OCI-LY3 (cell line): ENCODE data around the gene SUCLA2.

Experiments
- H2AFZ ChIP-seq: fragments of 200-600, 300-600 bp; shearing (Covaris generic); 2 replicates; pipeline ENCODE4 v1.6.0; 2014; ENCODE audit warnings: antibody characterized with exemption, low read depth, low read length
- H3K27ac ChIP-seq: fragments of 200-600, 300-600 bp; sonication (generic); 2 replicates; pipeline ENCODE4 v1.5.1; 2014; ENCODE audit warnings: mild to moderate bottlenecking, low read length, moderate library complexity, mixed read lengths
- H3K27me3 ChIP-seq: fragments of 200-600, 300-600 bp; sonication (generic); 2 replicates; pipeline ENCODE4 v1.6.1; 2014; ENCODE audit warnings: low read depth, low read length, mixed read lengths
- H3K36me3 ChIP-seq: fragments of 200-600, 300-600 bp; sonication (generic); replicated peaks from 2 replicates; pipeline ENCODE3; 2014; ENCODE audit warnings: low read depth, low read length, mixed read lengths
- H3K4me1 ChIP-seq: fragments of 300-600, 200-600 bp; sonication (generic); 2 replicates; pipeline ENCODE4 v1.6.1; 2014; ENCODE audit warnings: low read length, mixed read lengths
- H3K4me2 ChIP-seq: fragments of 200-600, 300-600 bp; sonication (generic); 2 replicates; pipeline ENCODE4 v1.6.1; 2014; ENCODE audit warnings: low read length, mixed read lengths
- H3K4me3 ChIP-seq: fragments of 300-600, 200-600 bp; sonication (generic); 2 replicates; pipeline ENCODE4 v1.5.1; 2014; ENCODE audit warnings: antibody characterized with exemption, mild to moderate bottlenecking, low read length, moderate library complexity
- H3K79me2 ChIP-seq: fragments of 300-600, 200-600 bp; shearing (Covaris generic); 2 replicates; pipeline ENCODE4 v1.6.1; 2014; ENCODE audit warnings: mild to moderate bottlenecking, low read length, mixed read lengths
- H3K9ac ChIP-seq: fragments of 300-600, 200-600 bp; shearing (Covaris generic); 2 replicates; pipeline ENCODE4 v1.6.0; 2014; ENCODE audit warnings: mild to moderate bottlenecking, low read length, moderate library complexity
- H3K9me3 ChIP-seq: fragments of 200-600, 300-600 bp; shearing (Covaris generic); 2 replicates; pipeline ENCODE4 v1.6.1; 2014; ENCODE audit warnings: low read length, mixed read lengths; ENCODE audit not compliant: insufficient read depth
- H4K20me1 ChIP-seq: fragments of 200-600, 300-600 bp; sonication (generic); 2 replicates; pipeline ENCODE4 v1.6.1; 2016; ENCODE audit warnings: low read length, mixed read lengths; ENCODE audit not compliant: insufficient read depth
- EZH2phosphoT487 ChIP-seq: fragments of 200-600 bp; shearing (Covaris generic); IDR thresholded peaks from 2 replicates; pipeline ENCODE4 v1.6.1; 2018; ENCODE audit warnings: antibody characterized with exemption, mixed run types, low read depth
- TF ChIP-seq, protein P1 (sequence below): fragments of 200-600, 300-600 bp; sonication (generic); IDR thresholded peaks from 2 replicates; pipeline ENCODE4 v1.5.1; 2014; ENCODE audit warnings: antibody characterized with exemption, low read length, low read depth

SUCLA2 gene

GRCh38 chr13:48001114-48001881, at the start of gene SUCLA2:
Gene SUCLA2 (minus strand): TSS chr13:48001273. CDS start chr13:48001269, 4 bp downstream.
- peak within 1 kb of the TSS; percentile 85 for H3K9ac ChIP-seq
- no peaks in the 10 kb centered on the region for H3K27me3 ChIP-seq

GRCh38 chr13:48050550-48050949, 49.5 kb upstream of the SUCLA2 start:
- Histone ChIP-seq H3K27me3 (no peaks in the 10 kb centered on the region), H3K9ac (no peak overlapping the region), H2AFZ (no peak overlapping the region), H3K4me3 (no peak overlapping the region), H3K36me3 (peaks cover 48% of the 10 kb centered on the region), H3K27ac (no peak overlapping the region), H3K79me2 (no peaks in the 10 kb centered on the region; the same call in 1 of the 2 replicates), H4K20me1 (no peaks in the 10 kb centered on the region), H3K4me1 (peaks cover 6% of the 10 kb centered on the region), H3K9me3 (no peaks in the 10 kb centered on the region), H3K4me2 (no peak overlapping the region)
- TF ChIP-seq, protein P1, sequence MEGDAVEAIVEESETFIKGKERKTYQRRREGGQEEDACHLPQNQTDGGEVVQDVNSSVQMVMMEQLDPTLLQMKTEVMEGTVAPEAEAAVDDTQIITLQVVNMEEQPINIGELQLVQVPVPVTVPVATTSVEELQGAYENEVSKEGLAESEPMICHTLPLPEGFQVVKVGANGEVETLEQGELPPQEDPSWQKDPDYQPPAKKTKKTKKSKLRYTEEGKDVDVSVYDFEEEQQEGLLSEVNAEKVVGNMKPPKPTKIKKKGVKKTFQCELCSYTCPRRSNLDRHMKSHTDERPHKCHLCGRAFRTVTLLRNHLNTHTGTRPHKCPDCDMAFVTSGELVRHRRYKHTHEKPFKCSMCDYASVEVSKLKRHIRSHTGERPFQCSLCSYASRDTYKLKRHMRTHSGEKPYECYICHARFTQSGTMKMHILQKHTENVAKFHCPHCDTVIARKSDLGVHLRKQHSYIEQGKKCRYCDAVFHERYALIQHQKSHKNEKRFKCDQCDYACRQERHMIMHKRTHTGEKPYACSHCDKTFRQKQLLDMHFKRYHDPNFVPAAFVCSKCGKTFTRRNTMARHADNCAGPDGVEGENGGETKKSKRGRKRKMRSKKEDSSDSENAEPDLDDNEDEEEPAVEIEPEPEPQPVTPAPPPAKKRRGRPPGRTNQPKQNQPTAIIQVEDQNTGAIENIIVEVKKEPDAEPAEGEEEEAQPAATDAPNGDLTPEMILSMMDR: no peak
- TF ChIP-seq EZH2phosphoT487: no peak

More at GRCh38 chr13:48001114-48001881, at the start of gene SUCLA2:
- Histone ChIP-seq H2AFZ (peak within 1 kb of the TSS; percentile 99), H3K9me3 (no peaks in the 10 kb centered on the region), H3K79me2 (peaks cover 44% of the 10 kb centered on the region), H4K20me1 (no peaks in the 10 kb centered on the region), H3K27ac (0 out of 2 replicates have a peak within 1 kb of the TSS, but pooled peaks have one; percentile 14), H3K4me1 (peaks cover 9% of the 10 kb centered on the region), H3K36me3 (peaks cover 5% of the 10 kb centered on the region), H3K4me3 (peak within 1 kb of the TSS; percentile 92), H3K4me2 (peak within 1 kb of the TSS; percentile 93)
- TF ChIP-seq, protein P1: no peak
- no peak for TF ChIP-seq EZH2phosphoT487

- Histone ChIP-seq H3K27ac (peak overlapping the region; percentile 20), H3K36me3 (peaks cover 38% of the 10 kb centered on the region), H3K4me1 (peaks cover 21% of the 10 kb centered on the region), H3K79me2 (peaks cover 13% of the 10 kb centered on the region), H2AFZ (no peak overlapping the region), H3K4me3 (no peak overlapping the region), H3K4me2 (no peak overlapping the region), H3K27me3 (no peaks in the 10 kb centered on the region), H3K9ac (no peak overlapping the region), H3K9me3 (no peaks in the 10 kb centered on the region), H4K20me1 (no peaks in the 10 kb centered on the region)
- TF ChIP-seq, protein P1: no peak
- TF ChIP-seq EZH2phosphoT487: no peak
These were observed 42.9 kb upstream of the SUCLA2 start for GRCh38 chr13:48043789-48044503.

GRCh38 chr13:48042894-48043293, 41.8 kb upstream of the SUCLA2 start:
- peaks cover 23% of the 10 kb centered on the region for H3K79me2 ChIP-seq
- H3K36me3 ChIP-seq: peaks cover 31% of the 10 kb centered on the region
- no peaks in the 10 kb centered on the region for H3K27me3 ChIP-seq
- no peak overlapping the region for H2AFZ ChIP-seq
- H3K4me2 ChIP-seq: no peak overlapping the region
- H3K9me3 ChIP-seq: no peaks in the 10 kb centered on the region
- TF ChIP-seq, protein P1: no peak
- TF ChIP-seq EZH2phosphoT487: no peak
- H3K4me3 ChIP-seq: no peak overlapping the region
- no peak overlapping the region for H3K27ac ChIP-seq
- peaks cover 28% of the 10 kb centered on the region for H3K4me1 ChIP-seq
- H4K20me1 ChIP-seq: no peaks in the 10 kb centered on the region
- H3K9ac ChIP-seq: no peak overlapping the region
